Tongue (tissue), 2 donors: ENCODE results near the gene PAX2. TPM values are rescaled to one million over a fixed set of nuclear protein-coding genes. Genes with fewer than 3 reads are reported as not detected.

Experiments used
- DNase-seq: peaks from one replicate; pipeline ENCODE4 v3.0.0-alpha.2; 2015
- total RNA-seq: library from RNA; depleted of rRNA; stranded (reverse); fragments of >200 nt; gene quantifications from one replicate; pipeline ENCODE4 v1.2.3, GENCODE V29; 2014

Gene PAX2
- total RNA-seq, 1 donor from 2014 or later: not detected

GRCh38 chr10:100791369-100792058 lies 46.1 kb downstream of the PAX2 start:
- peak; percentile 78 for DNase-seq

GRCh38 chr10:100792574-100792973 lies 47.2 kb downstream of the PAX2 start:
- no peak for DNase-seq

- DNase-seq: no peak
Observed at GRCh38 chr10:100793055-100793454, 47.7 kb downstream of the PAX2 start.

GRCh38 chr10:100799881-100800280 lies 54.5 kb downstream of the PAX2 start:
- DNase-seq: no peak

- DNase-seq: no peak
Observed at GRCh38 chr10:100800931-100801330, 55.5 kb downstream of the PAX2 start.

- DNase-seq: no peak
Observed at GRCh38 chr10:100802196-100802595, 56.8 kb downstream of the PAX2 start.

- DNase-seq: no peak
Observed at GRCh38 chr10:100802607-100803006, 57.2 kb downstream of the PAX2 start.

- no peak for DNase-seq
Observed at GRCh38 chr10:100803492-100803891, 58.1 kb downstream of the PAX2 start.

GRCh38 chr10:100803908-100804307 lies 58.5 kb downstream of the PAX2 start:
- no peak for DNase-seq

- no peak for DNase-seq
Observed at GRCh38 chr10:100805543-100806355, 60.4 kb downstream of the PAX2 start.

- no peak for DNase-seq
Observed at GRCh38 chr10:100806356-100806645, 60.9 kb downstream of the PAX2 start.

GRCh38 chr10:100807241-100807951 lies 62.0 kb downstream of the PAX2 start:
- peak; percentile 6 for DNase-seq

- no peak for DNase-seq
Observed at GRCh38 chr10:100808876-100809275, 63.5 kb downstream of the PAX2 start.

- no peak for DNase-seq
Observed at GRCh38 chr10:100810091-100810834, 64.9 kb downstream of the PAX2 start.

GRCh38 chr10:100810835-100811116 lies 65.4 kb downstream of the PAX2 start:
- DNase-seq: no peak

- no peak for DNase-seq
Observed at GRCh38 chr10:100811261-100811660, 65.9 kb downstream of the PAX2 start.

- no peak for DNase-seq
Observed at GRCh38 chr10:100811752-100812750, 66.7 kb downstream of the PAX2 start.

- no peak for DNase-seq
Observed at GRCh38 chr10:100812978-100813377, 67.6 kb downstream of the PAX2 start.

- DNase-seq: no peak
Observed at GRCh38 chr10:100814751-100815474, 69.5 kb downstream of the PAX2 start.

- DNase-seq: peak; percentile 24
Observed at GRCh38 chr10:100816671-100817070, 71.3 kb downstream of the PAX2 start.
